ENCODE measurements around the gene TXNRD3. TPM values are rescaled to one million over a fixed set of nuclear protein-coding genes. Genes with fewer than 3 reads are reported as not detected.

TXNRD3 gene
- polyA plus RNA-seq, 1 donor (not counting 4 experiments of a cell fraction or from before 2014, with no cell fraction given) = 9.7 TPM

- Histone ChIP-seq H3K4me3 (ENCODE audit: control insufficient read depth in 2 of 3, extremely low read depth in 1 of 3, insufficient read depth in 2 of 3, low read depth in 1 of 3, low read length in 3 of 3) (no peak within 1 kb of the TSS), H3K9ac (ENCODE audit: control insufficient read depth, extremely low read depth, insufficient read depth, low read length) (no peak within 1 kb of the TSS), H3K36me3 (ENCODE audit: control insufficient read depth in 2 of 2, extremely low read depth in 1 of 2, insufficient read depth in 2 of 2, low read length in 2 of 2) (no peaks in the 10 kb centered on the region), H3K4me1 (ENCODE audit: control insufficient read depth, extremely low read depth, insufficient read depth, low read length) (no peaks in the 10 kb centered on the region), H3K27me3 (ENCODE audit: control insufficient read depth, extremely low read depth, insufficient read depth, low read length) (no peaks in the 10 kb centered on the region), H3K79me2 (ENCODE audit: control insufficient read depth, insufficient read depth, low read length) (no peaks in the 10 kb centered on the region), H4K20me1 (ENCODE audit: control insufficient read depth, extremely low read depth, insufficient read depth, low read length) (no peaks in the 10 kb centered on the region), H3K9me1 (ENCODE audit: control insufficient read depth, extremely low read depth, insufficient read depth, low read length) (no peaks in the 10 kb centered on the region), H3K4me2 (ENCODE audit: control insufficient read depth, extremely low read depth, insufficient read depth, low read depth, low read length) (no peak within 1 kb of the TSS), H3K27ac (ENCODE audit: control insufficient read depth, insufficient read depth, low read length) (no peak within 1 kb of the TSS), H2AFZ (ENCODE audit: control insufficient read depth, low read length) (no peak within 1 kb of the TSS), H3K9me3 (ENCODE audit: control insufficient read depth, low read depth, low read length) (no peaks in the 10 kb centered on the region)
- no peak for DNase-seq (ENCODE audit: low read depth, low spot score)
- no peak for TF ChIP-seq CTCF (optimal IDR thresholded peaks at IDR 0.05 in 1 of 3, IDR thresholded peaks at IDR 0.05 in 1 of 3, conservative IDR thresholded peaks at IDR 0.05 in 1 of 3; ENCODE audit: extremely low read depth in 1 of 3, insufficient read depth in 2 of 3, low read length in 3 of 3)
- no peak for TF ChIP-seq EZH2 (IDR thresholded peaks at IDR 0.05; ENCODE audit: low read length)
- FAIRE-seq = no peak
- dilution Hi-C loops (cut with MboI; ENCODE audit: extremely low pct_ligation_motif_present, low sequenced_read_pairs) = no loop called here
Measured at GRCh38 chr3:126558336-126559071, 96.4 kb downstream of the TXNRD3 start, which contains the start of gene C3orf22. TSS of gene C3orf22 (minus strand) at chr3:126558932. CDS start at chr3:126553390, 5,542 bp downstream.

- H3K27me3 ChIP-seq (ENCODE audit: control insufficient read depth, extremely low read depth, insufficient read depth, low read length) = no peaks in the 10 kb centered on the region
- no peak for DNase-seq (ENCODE audit: low read depth, low spot score)
- no peak for FAIRE-seq
- H3K4me2 ChIP-seq (ENCODE audit: control insufficient read depth, extremely low read depth, insufficient read depth, low read depth, low read length) = no peak overlapping the region
- no peaks in the 10 kb centered on the region for H3K9me1 ChIP-seq (ENCODE audit: control insufficient read depth, extremely low read depth, insufficient read depth, low read length)
- H3K9ac ChIP-seq (ENCODE audit: control insufficient read depth, extremely low read depth, insufficient read depth, low read length) = no peak overlapping the region
- no peaks in the 10 kb centered on the region for H3K36me3 ChIP-seq (ENCODE audit: control insufficient read depth in 2 of 2, extremely low read depth in 1 of 2, insufficient read depth in 2 of 2, low read length in 2 of 2)
- TF ChIP-seq CTCF (optimal IDR thresholded peaks at IDR 0.05 in 1 of 3, IDR thresholded peaks at IDR 0.05 in 1 of 3, conservative IDR thresholded peaks at IDR 0.05 in 1 of 3; ENCODE audit: extremely low read depth in 1 of 3, insufficient read depth in 2 of 3, low read length in 3 of 3) (no peak), EZH2 (IDR thresholded peaks at IDR 0.05; ENCODE audit: low read length) (no peak)
- no peak overlapping the region for H3K27ac ChIP-seq (ENCODE audit: control insufficient read depth, insufficient read depth, low read length)
- dilution Hi-C loops (cut with MboI; ENCODE audit: extremely low pct_ligation_motif_present, low sequenced_read_pairs) = no loop called here
- H3K4me3 ChIP-seq (ENCODE audit: control insufficient read depth in 2 of 3, extremely low read depth in 1 of 3, insufficient read depth in 2 of 3, low read depth in 1 of 3, low read length in 3 of 3) = no peak overlapping the region
- H4K20me1 ChIP-seq (ENCODE audit: control insufficient read depth, extremely low read depth, insufficient read depth, low read length) = no peaks in the 10 kb centered on the region
- H3K79me2 ChIP-seq (ENCODE audit: control insufficient read depth, insufficient read depth, low read length) = no peaks in the 10 kb centered on the region
- no peaks in the 10 kb centered on the region for H3K9me3 ChIP-seq (ENCODE audit: control insufficient read depth, low read depth, low read length)
- no peak overlapping the region for H2AFZ ChIP-seq (ENCODE audit: control insufficient read depth, low read length)
- H3K4me1 ChIP-seq (ENCODE audit: control insufficient read depth, extremely low read depth, insufficient read depth, low read length) = no peaks in the 10 kb centered on the region
Measured at GRCh38 chr3:126557761-126558160, 97.2 kb downstream of the TXNRD3 start.

Measured in keratinocyte (primary cell).